Activated T-helper 17 cell treated with anti-CD3 and anti-CD28 coated beads, Interleukin-2, amount 50 U/mL, for 72 hours (primary cell): ENCODE data around the gene MFAP3L. TPM values are rescaled to one million over a fixed set of nuclear protein-coding genes. Genes with fewer than 3 reads are reported as not detected.
A peak's percentile ranks its signal among the peaks of the same experiment; 100 is the strongest.

Source experiments
- ATAC-seq: fragments of 150-1000 bp; cut with Tn5 transposase; replicated peaks from 2 replicates; pipeline ENCODE4 v1.10.0; 2021; ENCODE audit warnings: mild to moderate bottlenecking, moderate library complexity
- H3K27ac Mint-ChIP-seq: one replicate; pipeline ENCODE4 v1.8.0; 2022; ENCODE audit warnings: mixed read lengths
- H3K27me3 Mint-ChIP-seq: one replicate; pipeline ENCODE4 v1.8.0; 2022; ENCODE audit warnings: mixed read lengths
- H3K36me3 Mint-ChIP-seq: one replicate; pipeline ENCODE4 v1.8.0; 2022; ENCODE audit warnings: low read depth, mild to moderate bottlenecking, mixed read lengths
- H3K4me1 Mint-ChIP-seq: one replicate; pipeline ENCODE4 v1.8.0; 2022; ENCODE audit warnings: mixed read lengths
- H3K4me3 Mint-ChIP-seq: one replicate; pipeline ENCODE4 v1.8.0; 2022; ENCODE audit warnings: mild to moderate bottlenecking, mixed read lengths
- H3K9me3 Mint-ChIP-seq: one replicate; pipeline ENCODE4 v1.8.0; 2022; ENCODE audit warnings: mixed read lengths
- total RNA-seq, 2 donors: library from RNA; stranded (reverse); gene quantifications; one replicate each; pipeline ENCODE4 v1.2.3, GENCODE V29; 2022

Gene MFAP3L
- total RNA-seq, 2 donors from 2014 or later: 0.66 to 1.1 TPM

- no peaks in the 10 kb centered on the region for H3K27me3 Mint-ChIP-seq
- no peaks in the 10 kb centered on the region for H3K9me3 Mint-ChIP-seq
- H3K4me1 Mint-ChIP-seq: no peaks in the 10 kb centered on the region
- no peak for ATAC-seq
- no peak overlapping the region for H3K27ac Mint-ChIP-seq
- no peak overlapping the region for H3K4me3 Mint-ChIP-seq
- no peaks in the 10 kb centered on the region for H3K36me3 Mint-ChIP-seq
These were observed 11.3 kb upstream of the MFAP3L start for GRCh38 chr4:170037481-170037880.

DNA sequence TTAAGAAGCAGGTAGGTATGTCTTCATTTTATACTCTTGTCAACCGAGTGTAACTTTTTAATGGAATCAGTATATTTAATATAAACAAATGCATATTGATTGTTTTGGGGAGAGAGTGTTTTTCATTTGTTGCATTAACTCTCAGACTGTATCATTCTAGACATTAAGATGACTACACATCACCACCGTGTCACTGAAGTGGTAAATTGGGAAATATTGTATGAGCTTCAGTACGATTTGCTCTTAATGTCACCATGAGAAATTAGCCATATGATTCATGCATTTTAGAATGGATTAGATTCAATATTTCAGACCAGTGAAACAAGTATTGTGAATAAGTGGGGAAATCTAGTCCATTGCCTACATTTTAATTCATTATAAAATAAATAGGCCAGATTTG is 9.7 kb upstream of the MFAP3L start:
- H3K4me3 Mint-ChIP-seq: no peak overlapping the region
- H3K27me3 Mint-ChIP-seq: peaks cover 3% of the 10 kb centered on the region
- H3K4me1 Mint-ChIP-seq: no peaks in the 10 kb centered on the region
- H3K9me3 Mint-ChIP-seq: no peaks in the 10 kb centered on the region
- H3K27ac Mint-ChIP-seq: no peak overlapping the region
- H3K36me3 Mint-ChIP-seq: no peaks in the 10 kb centered on the region
- no peak for ATAC-seq

- Mint-ChIP-seq H3K4me1 (no peaks in the 10 kb centered on the region), H3K4me3 (no peak overlapping the region), H3K36me3 (no peaks in the 10 kb centered on the region), H3K9me3 (no peaks in the 10 kb centered on the region), H3K27me3 (peaks cover 3% of the 10 kb centered on the region), H3K27ac (no peak overlapping the region)
- ATAC-seq: no peak
These were observed 9.0 kb upstream of the MFAP3L start for GRCh38 chr4:170035231-170035630.

GRCh38 chr4:170033999-170034398 is 7.8 kb upstream of the MFAP3L start:
- Mint-ChIP-seq H3K4me1 (no peaks in the 10 kb centered on the region), H3K27ac (no peak overlapping the region), H3K9me3 (no peaks in the 10 kb centered on the region), H3K36me3 (no peaks in the 10 kb centered on the region), H3K27me3 (peaks cover 9% of the 10 kb centered on the region), H3K4me3 (no peak overlapping the region)
- no peak for ATAC-seq

- Mint-ChIP-seq H3K4me1 (peaks cover 8% of the 10 kb centered on the region), H3K27me3 (peaks cover 9% of the 10 kb centered on the region), H3K27ac (no peak overlapping the region), H3K4me3 (no peak overlapping the region), H3K9me3 (no peaks in the 10 kb centered on the region), H3K36me3 (peaks cover 4% of the 10 kb centered on the region)
- no peak for ATAC-seq
These were observed 3.9 kb upstream of the MFAP3L start for GRCh38 chr4:170030121-170030520.

DNA sequence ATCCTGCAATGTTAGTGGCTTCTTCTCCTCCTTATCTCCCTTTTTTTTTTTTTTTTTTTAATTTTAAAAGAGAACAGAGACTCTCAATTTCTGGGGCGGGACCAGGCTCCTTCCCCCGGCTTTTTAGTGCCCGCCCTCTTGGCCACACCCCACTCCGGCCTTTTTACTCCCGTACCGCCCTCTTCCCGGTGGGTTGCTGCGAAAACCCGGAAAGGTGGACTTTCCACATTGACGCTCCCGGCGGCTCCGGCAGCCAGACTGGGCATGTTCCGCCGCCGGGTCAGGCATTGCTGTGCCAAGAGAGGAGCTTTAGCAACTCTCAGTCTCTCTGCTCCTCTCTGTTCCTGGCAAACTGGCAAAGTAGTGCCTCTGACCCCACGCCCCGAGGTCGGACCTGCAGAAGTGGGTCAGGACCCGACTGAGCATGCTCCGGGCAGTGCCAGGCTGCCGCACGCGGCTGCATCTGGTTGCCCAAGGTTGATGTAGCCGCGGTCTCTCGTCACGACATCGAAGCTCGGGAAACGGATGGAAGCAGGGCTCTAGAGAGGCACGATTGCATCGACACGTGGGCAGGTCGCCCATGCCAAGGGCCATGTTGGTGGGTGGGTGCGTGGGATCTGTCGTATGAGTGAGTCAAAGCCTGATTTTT is 1.1 kb upstream of the MFAP3L start:
- Mint-ChIP-seq H3K4me1 (peaks cover 8% of the 10 kb centered on the region), H3K36me3 (peaks cover 4% of the 10 kb centered on the region), H3K9me3 (no peaks in the 10 kb centered on the region), H3K27ac (peak overlapping the region; percentile 87), H3K4me3 (peak overlapping the region; percentile 93), H3K27me3 (peaks cover 9% of the 10 kb centered on the region)
- peak; percentile 73 for ATAC-seq

- H3K9me3 Mint-ChIP-seq: no peaks in the 10 kb centered on the region
- H3K27me3 Mint-ChIP-seq: peaks cover 6% of the 10 kb centered on the region
- H3K4me3 Mint-ChIP-seq: peak overlapping the region; percentile 76
- peaks cover 4% of the 10 kb centered on the region for H3K36me3 Mint-ChIP-seq
- no peak overlapping the region for H3K27ac Mint-ChIP-seq
- no peak for ATAC-seq
- H3K4me1 Mint-ChIP-seq: peaks cover 8% of the 10 kb centered on the region
These were observed 507 bp downstream of the MFAP3L start for GRCh38 chr4:170025523-170026252.

- no peak for ATAC-seq
- H3K36me3 Mint-ChIP-seq: peaks cover 1% of the 10 kb centered on the region
- H3K27ac Mint-ChIP-seq: no peak overlapping the region
- H3K4me3 Mint-ChIP-seq: no peak overlapping the region
- H3K4me1 Mint-ChIP-seq: no peaks in the 10 kb centered on the region
- no peaks in the 10 kb centered on the region for H3K9me3 Mint-ChIP-seq
- H3K27me3 Mint-ChIP-seq: no peaks in the 10 kb centered on the region
These were observed 4.0 kb downstream of the MFAP3L start for GRCh38 chr4:170022211-170022610.

DNA sequence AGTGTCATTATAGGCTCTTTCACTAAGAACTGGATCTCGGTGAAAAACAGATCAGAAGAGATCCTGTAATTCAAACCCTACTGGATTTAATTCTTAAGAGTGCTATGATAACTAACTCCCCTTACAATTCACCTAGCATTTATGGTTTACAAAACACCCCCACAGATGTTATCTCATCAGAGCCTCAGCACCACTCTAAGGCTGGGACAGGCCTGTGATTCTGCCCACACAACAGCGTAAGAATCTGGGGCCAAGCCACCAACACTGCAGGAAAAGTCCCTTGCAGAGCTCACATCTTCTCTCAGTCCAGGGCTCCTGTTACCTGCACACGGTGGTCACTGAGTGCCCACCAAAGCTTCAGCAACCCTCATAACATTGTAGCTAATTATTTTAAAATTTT is 8.9 kb downstream of the MFAP3L start:
- Mint-ChIP-seq H3K9me3 (no peaks in the 10 kb centered on the region), H3K4me3 (no peak overlapping the region), H3K4me1 (no peaks in the 10 kb centered on the region), H3K36me3 (no peaks in the 10 kb centered on the region), H3K27me3 (no peaks in the 10 kb centered on the region), H3K27ac (no peak overlapping the region)
- no peak for ATAC-seq

- H3K27me3 Mint-ChIP-seq: no peaks in the 10 kb centered on the region
- no peaks in the 10 kb centered on the region for H3K4me1 Mint-ChIP-seq
- no peak overlapping the region for H3K4me3 Mint-ChIP-seq
- no peaks in the 10 kb centered on the region for H3K36me3 Mint-ChIP-seq
- H3K27ac Mint-ChIP-seq: no peak overlapping the region
- no peaks in the 10 kb centered on the region for H3K9me3 Mint-ChIP-seq
- ATAC-seq: no peak
These were observed 10.9 kb downstream of the MFAP3L start for GRCh38 chr4:170015285-170015684.

DNA sequence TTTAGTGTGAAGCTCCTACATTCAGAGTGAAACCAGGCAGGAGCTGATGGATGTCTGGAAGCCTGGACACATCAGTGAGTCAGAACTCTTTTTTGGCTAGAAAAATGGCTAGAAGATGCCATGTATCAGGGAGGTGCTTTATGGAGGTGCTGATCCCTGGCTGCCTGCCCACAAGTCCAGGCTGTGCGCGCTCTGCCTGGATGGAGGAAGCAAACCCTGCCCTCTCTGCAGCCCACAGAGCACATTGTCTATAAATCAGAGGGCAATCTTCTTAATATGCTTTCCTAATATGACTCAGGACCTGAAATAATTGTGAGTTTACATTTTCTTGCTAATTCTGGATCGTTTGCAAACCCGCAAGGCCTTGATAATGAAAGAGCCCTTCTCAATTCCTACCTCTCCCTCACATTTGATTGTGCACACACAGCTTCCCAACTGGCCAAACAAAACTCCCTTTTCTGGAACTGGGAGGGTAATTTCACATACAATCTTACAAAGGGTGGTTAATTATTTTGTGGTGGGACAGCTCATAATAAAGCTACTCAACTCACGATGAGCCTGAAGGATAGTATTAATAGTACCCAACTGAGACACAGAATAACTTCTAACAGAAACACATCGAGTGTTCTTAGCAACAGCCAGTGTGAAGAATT is 11.7 kb downstream of the MFAP3L start:
- H3K36me3 Mint-ChIP-seq: no peaks in the 10 kb centered on the region
- H3K4me1 Mint-ChIP-seq: no peaks in the 10 kb centered on the region
- ATAC-seq: no peak
- no peaks in the 10 kb centered on the region for H3K9me3 Mint-ChIP-seq
- H3K4me3 Mint-ChIP-seq: no peak overlapping the region
- no peaks in the 10 kb centered on the region for H3K27me3 Mint-ChIP-seq
- no peak overlapping the region for H3K27ac Mint-ChIP-seq

DNA sequence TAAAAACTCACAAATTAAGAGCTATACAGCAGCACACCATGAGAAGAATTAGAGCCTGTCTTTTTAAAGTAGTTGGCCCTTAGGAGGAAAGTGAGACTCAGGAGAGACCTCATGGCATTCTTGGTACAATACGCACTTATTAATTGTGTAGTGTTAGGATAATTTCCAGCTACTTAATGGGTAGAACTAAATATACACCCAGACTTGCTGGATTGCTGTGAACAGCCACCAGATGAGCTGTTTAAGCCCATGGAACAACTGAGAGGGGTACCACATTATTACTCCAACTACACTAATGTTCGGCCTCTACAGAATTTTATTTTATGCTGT is 13.6 kb downstream of the MFAP3L start:
- H3K9me3 Mint-ChIP-seq: no peaks in the 10 kb centered on the region
- no peak overlapping the region for H3K27ac Mint-ChIP-seq
- no peak for ATAC-seq
- H3K4me3 Mint-ChIP-seq: no peak overlapping the region
- peaks cover 5% of the 10 kb centered on the region for H3K4me1 Mint-ChIP-seq
- no peaks in the 10 kb centered on the region for H3K36me3 Mint-ChIP-seq
- no peaks in the 10 kb centered on the region for H3K27me3 Mint-ChIP-seq

GRCh38 chr4:170011921-170012628 is 14.1 kb downstream of the MFAP3L start:
- H3K36me3 Mint-ChIP-seq: no peaks in the 10 kb centered on the region
- no peaks in the 10 kb centered on the region for H3K9me3 Mint-ChIP-seq
- H3K4me1 Mint-ChIP-seq: peaks cover 5% of the 10 kb centered on the region
- no peak for ATAC-seq
- H3K27me3 Mint-ChIP-seq: no peaks in the 10 kb centered on the region
- H3K4me3 Mint-ChIP-seq: no peak overlapping the region
- no peak overlapping the region for H3K27ac Mint-ChIP-seq

DNA sequence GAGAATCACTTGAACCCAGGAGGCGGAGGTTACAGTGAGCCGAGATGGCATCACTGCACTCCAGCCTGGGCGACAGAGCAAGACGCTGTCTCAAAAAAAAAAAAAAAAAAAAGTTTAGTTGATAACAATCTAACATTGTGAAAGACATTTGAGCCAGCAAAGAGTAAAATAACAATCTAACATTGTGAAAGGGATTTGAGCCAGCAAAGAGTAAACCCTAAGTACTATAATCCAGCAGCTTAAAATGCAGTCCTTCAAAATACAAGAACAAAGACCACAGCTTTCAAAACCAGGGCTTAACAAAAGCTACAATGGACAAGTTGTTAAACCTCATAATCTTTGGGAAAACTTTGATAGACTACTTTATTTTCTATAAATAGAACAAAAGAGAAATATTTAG is 16.9 kb downstream of the MFAP3L start:
- peaks cover 5% of the 10 kb centered on the region for H3K4me1 Mint-ChIP-seq
- no peaks in the 10 kb centered on the region for H3K27me3 Mint-ChIP-seq
- ATAC-seq: no peak
- H3K9me3 Mint-ChIP-seq: no peaks in the 10 kb centered on the region
- no peak overlapping the region for H3K27ac Mint-ChIP-seq
- H3K36me3 Mint-ChIP-seq: no peaks in the 10 kb centered on the region
- no peak overlapping the region for H3K4me3 Mint-ChIP-seq

GRCh38 chr4:170008801-170009200 is 17.4 kb downstream of the MFAP3L start:
- Mint-ChIP-seq H3K4me3 (no peak overlapping the region), H3K27ac (no peak overlapping the region), H3K4me1 (peaks cover 5% of the 10 kb centered on the region), H3K27me3 (no peaks in the 10 kb centered on the region), H3K9me3 (no peaks in the 10 kb centered on the region), H3K36me3 (no peaks in the 10 kb centered on the region)
- no peak for ATAC-seq
